Effector memory CD4-positive, alpha-beta T cell (primary cell): Measurements from ENCODE around the gene PRKAG2.

Experiments used
- DNase-seq, 3 donors: peaks; one replicate each; pipeline ENCODE4 v3.0.0-alpha.2; 2020
- H3K27ac ChIP-seq: 2 replicates; pipeline ENCODE4 v1.7.0; 2013; ENCODE audit warnings: mild to moderate bottlenecking, low read length, moderate library complexity; ENCODE audit not compliant: insufficient read depth, poor library complexity, severe bottlenecking
- H3K27me3 ChIP-seq: replicated peaks from 2 replicates; pipeline ENCODE4 v1.7.0; 2013; ENCODE audit warnings: mild to moderate bottlenecking, low read length; ENCODE audit not compliant: insufficient read depth, control insufficient read depth, poor library complexity, severe bottlenecking
- H3K36me3 ChIP-seq: 2 replicates; pipeline ENCODE4 v1.7.0; 2013; ENCODE audit warnings: mild to moderate bottlenecking, low read length, moderate library complexity; ENCODE audit not compliant: control insufficient read depth, insufficient read depth
- H3K4me1 ChIP-seq: 2 replicates; pipeline ENCODE4 v1.7.0; 2013; ENCODE audit warnings: low read length, mild to moderate bottlenecking; ENCODE audit not compliant: control insufficient read depth, insufficient read depth, poor library complexity, severe bottlenecking
- H3K4me3 ChIP-seq: 2 replicates; pipeline ENCODE4 v1.7.0; 2013; ENCODE audit warnings: low read length, low read depth, mild to moderate bottlenecking; ENCODE audit not compliant: insufficient read depth, poor library complexity, severe bottlenecking
- H3K9me3 ChIP-seq: 2 replicates; pipeline ENCODE4 v1.7.0; 2013; ENCODE audit warnings: mild to moderate bottlenecking, low read length, moderate library complexity; ENCODE audit not compliant: control insufficient read depth

PRKAG2 gene

GRCh38 chr7:151686016-151686766, 190.7 kb downstream of the PRKAG2 start:
- H3K4me3 ChIP-seq, result no peak overlapping the region
- no peaks in the 10 kb centered on the region for H3K27me3 ChIP-seq
- no peaks in the 10 kb centered on the region for H3K36me3 ChIP-seq
- H3K4me1 ChIP-seq, result no peaks in the 10 kb centered on the region
- no peak overlapping the region for H3K27ac ChIP-seq
- DNase-seq, result no peak
- no peaks in the 10 kb centered on the region for H3K9me3 ChIP-seq

- no peaks in the 10 kb centered on the region for H3K4me1 ChIP-seq
- H3K27me3 ChIP-seq, result no peaks in the 10 kb centered on the region
- H3K36me3 ChIP-seq, result no peaks in the 10 kb centered on the region
- H3K4me3 ChIP-seq, result no peak overlapping the region
- no peak overlapping the region for H3K27ac ChIP-seq
- no peak for DNase-seq
- no peaks in the 10 kb centered on the region for H3K9me3 ChIP-seq
Measured at GRCh38 chr7:151684408-151685175, 192.3 kb downstream of the PRKAG2 start.

GRCh38 chr7:151683615-151684407, 193.1 kb downstream of the PRKAG2 start:
- no peaks in the 10 kb centered on the region for H3K9me3 ChIP-seq
- H3K27ac ChIP-seq, result no peak overlapping the region
- H3K4me1 ChIP-seq, result peaks cover 4% of the 10 kb centered on the region
- no peak overlapping the region for H3K4me3 ChIP-seq
- DNase-seq, result no peak
- H3K36me3 ChIP-seq, result no peaks in the 10 kb centered on the region
- H3K27me3 ChIP-seq, result no peaks in the 10 kb centered on the region

GRCh38 chr7:151682831-151683614, 193.9 kb downstream of the PRKAG2 start:
- H3K4me1 ChIP-seq, result peaks cover 4% of the 10 kb centered on the region
- no peak for DNase-seq
- no peak overlapping the region for H3K27ac ChIP-seq
- H3K27me3 ChIP-seq, result no peaks in the 10 kb centered on the region
- H3K36me3 ChIP-seq, result no peaks in the 10 kb centered on the region
- H3K4me3 ChIP-seq, result no peak overlapping the region
- H3K9me3 ChIP-seq, result no peaks in the 10 kb centered on the region

GRCh38 chr7:151681726-151682125, 195.2 kb downstream of the PRKAG2 start:
- Histone ChIP-seq H3K27me3 (no peaks in the 10 kb centered on the region), H3K36me3 (no peaks in the 10 kb centered on the region), H3K9me3 (no peaks in the 10 kb centered on the region), H3K4me1 (peaks cover 4% of the 10 kb centered on the region), H3K4me3 (no peak overlapping the region), H3K27ac (no peak overlapping the region)
- DNase-seq, result no peak

GRCh38 chr7:151680810-151681209, 196.1 kb downstream of the PRKAG2 start:
- Histone ChIP-seq H3K9me3 (no peaks in the 10 kb centered on the region), H3K27me3 (no peaks in the 10 kb centered on the region), H3K4me1 (peaks cover 4% of the 10 kb centered on the region), H3K36me3 (no peaks in the 10 kb centered on the region), H3K27ac (no peak overlapping the region), H3K4me3 (no peak overlapping the region)
- DNase-seq, result no peak

- Histone ChIP-seq H3K36me3 (no peaks in the 10 kb centered on the region), H3K9me3 (no peaks in the 10 kb centered on the region), H3K4me1 (peaks cover 4% of the 10 kb centered on the region), H3K27ac (no peak overlapping the region), H3K4me3 (no peak overlapping the region), H3K27me3 (no peaks in the 10 kb centered on the region)
- DNase-seq, result no peak
Measured at GRCh38 chr7:151679881-151680612, 196.9 kb downstream of the PRKAG2 start.

- H3K27ac ChIP-seq, result no peak overlapping the region
- peaks cover 4% of the 10 kb centered on the region for H3K4me1 ChIP-seq
- no peaks in the 10 kb centered on the region for H3K36me3 ChIP-seq
- H3K4me3 ChIP-seq, result no peak overlapping the region
- no peaks in the 10 kb centered on the region for H3K27me3 ChIP-seq
- no peaks in the 10 kb centered on the region for H3K9me3 ChIP-seq
- no peak for DNase-seq
Measured at GRCh38 chr7:151679071-151679708, 197.7 kb downstream of the PRKAG2 start.

GRCh38 chr7:151678227-151678604, 198.7 kb downstream of the PRKAG2 start:
- Histone ChIP-seq H3K9me3 (no peaks in the 10 kb centered on the region), H3K27ac (no peak overlapping the region), H3K36me3 (peaks cover 2% of the 10 kb centered on the region), H3K4me1 (peaks cover 4% of the 10 kb centered on the region), H3K4me3 (no peak overlapping the region), H3K27me3 (no peaks in the 10 kb centered on the region)
- no peak for DNase-seq
